GM18517 (cell line): Measurements from ENCODE around the gene SPATA17.

Experiments
- ATAC-seq: cut with Tn5 transposase; IDR thresholded peaks from one replicate; pipeline ENCODE4 v1.9.1; 2021; ENCODE audit warnings: mild to moderate bottlenecking, moderate library complexity; ENCODE audit not compliant: unreplicated experiment

The SPATA17 gene

GRCh38 chr1:217839161-217839560, 208.0 kb downstream of the SPATA17 start:
- ATAC-seq: no peak

DNA sequence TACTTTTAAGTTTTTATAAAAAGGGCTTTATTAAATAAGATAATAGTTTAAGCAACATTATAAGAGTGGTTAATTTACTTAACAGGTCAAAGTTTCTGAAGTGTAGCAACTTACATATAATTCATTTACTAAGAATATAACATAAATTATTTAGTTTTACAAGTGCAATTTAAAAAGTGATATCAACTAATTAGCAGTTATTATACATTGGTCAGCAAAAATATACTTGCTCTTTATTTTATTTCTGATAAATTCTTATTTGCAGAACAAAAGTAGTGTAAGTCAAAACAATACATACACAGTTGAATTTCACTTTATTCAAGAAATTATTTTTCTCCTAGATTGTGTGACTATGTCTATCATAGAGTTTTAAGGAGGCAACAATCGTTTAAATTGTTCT, 215.6 kb downstream of the SPATA17 start:
- no peak for ATAC-seq

- ATAC-seq: no peak
Measured at GRCh38 chr1:217847643-217848042, 216.5 kb downstream of the SPATA17 start.

DNA sequence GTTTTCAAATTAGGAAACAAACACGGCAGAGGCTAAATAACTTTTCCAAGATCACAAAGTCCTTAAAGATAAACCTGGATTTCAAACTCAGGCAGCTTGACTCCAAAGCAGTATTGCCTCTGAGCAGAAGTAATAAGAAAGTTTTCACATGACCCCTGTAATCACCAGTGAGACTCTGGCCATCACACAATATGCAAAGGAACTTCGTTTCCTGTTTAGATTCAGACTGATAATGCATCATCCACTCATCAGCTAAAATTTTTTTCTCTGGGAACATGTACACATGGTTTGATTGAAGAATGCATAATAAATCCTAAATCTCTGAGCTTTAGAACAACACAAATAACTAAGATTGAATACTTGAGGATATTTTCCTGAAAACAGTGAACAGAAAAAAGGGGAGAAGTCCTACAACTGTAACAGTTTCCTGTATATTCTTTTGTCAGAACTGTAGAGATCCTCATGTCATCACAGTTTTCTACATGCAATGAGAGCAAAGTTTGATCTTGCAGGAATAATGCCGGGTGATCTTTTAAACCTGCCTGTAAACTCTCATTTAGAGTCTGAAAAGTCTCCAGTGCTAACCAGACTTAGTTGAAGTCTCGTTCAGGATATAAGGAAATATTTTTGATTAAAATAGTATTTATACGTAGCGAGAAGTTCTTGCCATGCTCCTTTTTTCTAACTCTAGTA, 225.3 kb downstream of the SPATA17 start:
- ATAC-seq: no peak

DNA sequence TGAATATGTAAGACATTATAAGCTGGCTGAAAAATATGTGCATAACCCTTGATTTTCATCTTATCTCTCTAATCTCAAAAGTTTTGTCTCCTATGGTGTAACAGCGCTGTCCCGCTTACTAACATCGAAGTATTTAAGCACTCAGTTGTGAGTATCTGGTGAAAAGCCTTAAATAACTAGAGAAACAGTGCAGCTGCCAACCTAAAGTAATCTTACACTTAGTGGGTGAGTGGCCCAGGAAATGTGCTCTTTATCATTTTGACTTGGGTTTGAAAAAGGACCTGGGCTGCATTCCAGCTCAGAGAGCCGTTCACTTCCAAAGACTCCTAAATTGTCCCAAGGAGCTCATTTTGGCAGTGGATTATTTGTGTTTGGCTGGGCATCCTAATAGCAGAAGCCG, 225.9 kb downstream of the SPATA17 start:
- ATAC-seq: no peak

GRCh38 chr1:217861658-217862057, 230.5 kb downstream of the SPATA17 start:
- no peak for ATAC-seq

GRCh38 chr1:217867446-217867995, 236.4 kb downstream of the SPATA17 start:
- no peak for ATAC-seq

DNA sequence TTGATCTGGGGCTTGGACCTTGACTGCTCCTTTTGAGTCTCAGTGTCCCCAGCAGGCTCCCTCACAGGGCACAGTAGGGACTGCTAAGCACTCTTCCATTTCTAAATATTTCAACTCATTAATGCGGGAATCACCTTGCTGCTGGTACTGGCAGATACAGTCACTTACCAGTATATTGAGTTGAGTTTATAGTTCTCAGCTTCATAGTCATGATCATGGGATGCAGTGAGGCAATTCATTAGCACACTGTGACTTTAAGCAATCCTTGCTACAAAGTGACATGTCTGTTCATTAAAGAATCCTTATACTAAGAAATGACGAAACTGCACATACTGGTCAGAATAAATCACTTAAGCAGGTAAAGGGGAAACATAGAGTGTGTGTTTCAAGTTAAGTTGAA, 240.8 kb downstream of the SPATA17 start:
- no peak for ATAC-seq

- no peak for ATAC-seq
Measured at GRCh38 chr1:217875229-217875628, 244.1 kb downstream of the SPATA17 start.

GRCh38 chr1:217876401-217876800, 245.3 kb downstream of the SPATA17 start:
- ATAC-seq: no peak

GRCh38 chr1:217876896-217877295, 245.8 kb downstream of the SPATA17 start:
- ATAC-seq: no peak

DNA sequence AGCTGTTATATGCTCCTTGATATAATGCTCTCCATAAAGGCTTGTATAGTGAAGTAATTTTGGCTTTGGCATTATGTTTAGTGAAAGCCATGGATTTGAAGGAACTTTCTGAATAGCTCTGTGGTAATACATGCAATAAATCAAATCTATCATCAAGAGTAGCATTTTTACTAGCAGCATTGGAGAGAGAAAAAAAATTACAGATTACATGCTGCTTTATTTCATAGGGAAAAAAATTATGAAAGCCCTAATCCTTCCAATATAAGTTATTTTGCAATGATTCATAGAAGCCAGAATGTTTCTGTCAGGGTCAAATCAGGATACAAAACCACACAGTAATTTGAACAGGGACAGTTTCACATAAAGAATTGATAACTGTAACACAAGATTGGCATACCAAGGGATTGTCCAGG, 250.0 kb downstream of the SPATA17 start:
- ATAC-seq: no peak

GRCh38 chr1:217881607-217882332, 250.6 kb downstream of the SPATA17 start:
- ATAC-seq: no peak

- ATAC-seq: no peak
Measured at GRCh38 chr1:217885181-217885580, 254.0 kb downstream of the SPATA17 start.

DNA sequence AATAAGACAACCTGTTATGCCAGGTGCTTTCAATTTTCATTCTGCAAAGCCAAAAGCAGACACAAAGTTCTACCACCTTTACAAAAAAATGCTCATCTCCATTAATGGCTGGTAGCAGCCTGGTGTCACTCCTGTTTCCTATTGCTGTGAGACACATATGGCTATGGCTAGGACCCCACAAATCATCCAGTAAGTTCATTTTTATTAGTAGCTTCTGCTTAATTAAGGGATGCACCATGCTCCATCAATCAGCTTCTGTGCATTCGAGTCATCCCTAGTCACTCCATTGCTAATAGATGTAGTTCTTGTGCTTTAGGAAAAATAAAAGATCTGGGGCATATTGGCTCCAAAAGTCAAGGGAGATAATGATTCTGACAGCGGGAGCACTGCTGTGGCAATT, 257.2 kb downstream of the SPATA17 start:
- ATAC-seq: no peak

- ATAC-seq: no peak
Measured at GRCh38 chr1:217889401-217889800, 258.3 kb downstream of the SPATA17 start.

DNA sequence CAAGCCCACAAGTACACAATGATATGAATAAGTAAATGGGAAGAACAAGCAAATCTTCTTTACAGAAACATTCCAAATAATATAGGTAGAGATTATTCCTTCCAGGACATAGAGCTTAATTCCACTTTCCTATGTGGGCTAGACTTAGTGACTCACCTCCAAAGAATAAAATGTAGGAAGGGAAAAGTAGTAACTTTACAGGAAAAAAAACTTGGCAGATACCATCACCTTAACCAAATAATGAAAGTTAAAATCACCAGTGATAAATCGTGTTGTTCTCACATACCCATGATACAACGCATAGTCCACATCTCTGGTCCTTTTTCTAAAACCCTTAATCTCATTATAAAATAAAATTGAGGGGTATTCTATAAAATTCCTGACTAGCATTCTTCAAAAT, 260.8 kb downstream of the SPATA17 start:
- ATAC-seq: no peak

DNA sequence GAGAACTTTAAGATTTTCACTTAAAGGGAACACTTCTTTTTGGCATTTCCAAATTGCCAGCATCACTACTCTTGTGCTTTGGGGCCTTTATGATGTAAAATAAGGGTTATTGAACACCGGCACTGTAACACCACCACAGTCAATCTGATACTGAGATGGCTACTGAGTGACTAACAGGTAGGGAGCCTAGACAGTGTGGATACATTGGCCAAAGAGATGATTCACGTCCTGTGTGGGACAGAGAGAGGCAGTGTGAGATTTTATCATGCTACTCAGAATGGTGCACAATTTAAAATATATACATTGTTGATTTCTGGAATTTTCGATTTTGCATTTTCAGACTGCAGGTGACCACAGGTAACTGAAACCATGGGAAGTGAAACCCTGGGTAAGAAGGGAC, 261.6 kb downstream of the SPATA17 start:
- no peak for ATAC-seq

GRCh38 chr1:217895841-217896240, 264.7 kb downstream of the SPATA17 start:
- no peak for ATAC-seq

DNA sequence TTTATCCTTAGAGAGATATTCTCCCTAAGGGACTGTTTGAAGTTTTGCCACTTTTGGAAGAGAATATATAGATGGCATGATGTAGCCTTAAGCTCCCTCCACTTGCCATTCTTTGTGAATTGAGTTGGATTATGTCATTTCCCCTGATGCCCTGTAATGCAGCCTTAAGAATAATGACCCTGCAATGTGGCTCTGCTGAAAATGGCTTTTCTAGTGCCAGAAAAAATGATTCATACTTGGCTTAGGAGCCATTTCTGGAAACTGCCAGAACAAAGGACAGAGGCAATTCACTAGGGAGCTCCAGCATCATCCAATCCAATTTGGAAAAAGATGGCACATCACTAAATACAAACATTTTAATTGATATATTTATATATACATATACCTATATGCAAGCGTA, 265.3 kb downstream of the SPATA17 start:
- no peak for ATAC-seq

- ATAC-seq: no peak
Measured at GRCh38 chr1:217897100-217897499, 266.0 kb downstream of the SPATA17 start.

DNA sequence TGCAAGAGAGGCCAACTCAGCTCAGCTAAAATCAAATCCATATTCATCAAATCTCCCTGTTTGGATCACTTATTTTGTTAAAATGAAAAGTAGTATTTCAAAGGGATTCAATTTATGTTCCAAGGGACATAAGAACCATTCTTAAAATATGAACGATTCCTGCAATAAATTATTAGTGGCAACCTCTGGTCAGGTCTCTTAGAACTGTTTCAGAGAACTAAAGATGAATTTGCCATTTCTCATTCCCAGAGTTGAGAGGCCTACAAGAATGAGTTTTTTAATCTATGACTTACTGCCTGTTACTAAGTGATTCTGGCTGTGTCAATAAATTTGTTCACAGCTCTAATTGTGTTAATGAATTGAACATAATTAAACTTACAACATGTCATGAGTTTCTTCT, 268.5 kb downstream of the SPATA17 start:
- no peak for ATAC-seq
